GM21528 (cell line): Measurements from ENCODE around the gene BEND5.

Source experiments
- ATAC-seq: cut with Tn5 transposase; IDR thresholded peaks from one replicate; pipeline ENCODE4 v1.9.1; 2021; ENCODE audit warnings: mild to moderate bottlenecking, moderate library complexity; ENCODE audit not compliant: unreplicated experiment, low FRiP score

BEND5 gene

GRCh38 chr1:48684381-48684780, 92.3 kb downstream of the BEND5 start:
- ATAC-seq, result no peak

GRCh38 chr1:48683839-48684238, 92.9 kb downstream of the BEND5 start:
- ATAC-seq, result no peak

- no peak for ATAC-seq
These were observed 95.0 kb downstream of the BEND5 start for GRCh38 chr1:48681476-48682305.

- no peak for ATAC-seq
These were observed 96.2 kb downstream of the BEND5 start for GRCh38 chr1:48680411-48681035.

- no peak for ATAC-seq
These were observed 96.8 kb downstream of the BEND5 start for GRCh38 chr1:48679859-48680258.

- ATAC-seq, result no peak
These were observed 97.8 kb downstream of the BEND5 start for GRCh38 chr1:48678710-48679505.
